AG10803 (cell line): ENCODE data around the gene RHOJ.
"Not testable (repeated sequence)": the region's sequence is repeated elsewhere in the genome, so short reads cannot be mapped to it uniquely, and the experiment has no call there.

Experiments
- DNase-seq: peaks from one replicate; pipeline ENCODE4 v3.0.0; 2010; ENCODE audit warnings: low read depth
- H3K4me3 ChIP-seq: 2 replicates; pipeline ENCODE4 v1.5.1; 2011; ENCODE audit warnings: mild to moderate bottlenecking, low read length, control low read depth
- TF ChIP-seq, protein P1 (sequence below): conservative IDR thresholded peaks from 2 replicates; pipeline ENCODE4 v1.5.1; 2011; ENCODE audit warnings: mild to moderate bottlenecking, low read length, control low read depth, inconsistent platforms

Gene RHOJ

DNA sequence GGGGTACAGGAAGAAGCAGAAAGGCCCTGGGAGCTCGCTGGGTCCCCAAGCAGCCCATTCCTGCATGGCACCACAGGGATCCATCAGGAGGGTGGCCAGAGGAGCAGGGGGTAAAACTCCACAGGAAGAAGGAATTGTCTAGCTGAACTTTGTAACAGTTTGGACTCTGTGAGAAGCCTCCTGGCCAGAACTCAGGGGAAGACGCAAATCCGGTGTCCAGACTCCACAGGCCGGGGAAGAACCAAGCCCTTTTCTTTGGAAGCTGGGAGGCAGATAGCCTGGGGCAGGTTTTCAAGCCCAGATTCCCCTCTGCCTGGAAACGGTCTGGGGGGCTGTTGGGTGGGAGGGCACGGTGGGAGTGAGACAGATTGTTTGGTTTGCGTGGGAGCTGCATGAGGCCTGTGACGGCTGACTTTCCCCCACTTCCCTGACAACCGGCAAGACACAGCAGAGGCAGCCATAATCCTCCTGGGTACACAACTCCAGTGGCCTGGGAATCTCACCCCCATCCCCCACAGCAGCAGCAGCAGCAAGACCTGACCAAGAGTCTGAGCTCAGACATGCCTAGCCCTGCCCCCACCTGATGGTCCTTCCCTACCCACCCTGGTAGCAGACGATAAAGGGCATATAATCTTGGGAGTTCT, 97.8 kb downstream of the RHOJ start:
- TF ChIP-seq, protein P1, sequence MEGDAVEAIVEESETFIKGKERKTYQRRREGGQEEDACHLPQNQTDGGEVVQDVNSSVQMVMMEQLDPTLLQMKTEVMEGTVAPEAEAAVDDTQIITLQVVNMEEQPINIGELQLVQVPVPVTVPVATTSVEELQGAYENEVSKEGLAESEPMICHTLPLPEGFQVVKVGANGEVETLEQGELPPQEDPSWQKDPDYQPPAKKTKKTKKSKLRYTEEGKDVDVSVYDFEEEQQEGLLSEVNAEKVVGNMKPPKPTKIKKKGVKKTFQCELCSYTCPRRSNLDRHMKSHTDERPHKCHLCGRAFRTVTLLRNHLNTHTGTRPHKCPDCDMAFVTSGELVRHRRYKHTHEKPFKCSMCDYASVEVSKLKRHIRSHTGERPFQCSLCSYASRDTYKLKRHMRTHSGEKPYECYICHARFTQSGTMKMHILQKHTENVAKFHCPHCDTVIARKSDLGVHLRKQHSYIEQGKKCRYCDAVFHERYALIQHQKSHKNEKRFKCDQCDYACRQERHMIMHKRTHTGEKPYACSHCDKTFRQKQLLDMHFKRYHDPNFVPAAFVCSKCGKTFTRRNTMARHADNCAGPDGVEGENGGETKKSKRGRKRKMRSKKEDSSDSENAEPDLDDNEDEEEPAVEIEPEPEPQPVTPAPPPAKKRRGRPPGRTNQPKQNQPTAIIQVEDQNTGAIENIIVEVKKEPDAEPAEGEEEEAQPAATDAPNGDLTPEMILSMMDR: no peak
- no peak overlapping the region for H3K4me3 ChIP-seq
- DNase-seq: no peak

DNA sequence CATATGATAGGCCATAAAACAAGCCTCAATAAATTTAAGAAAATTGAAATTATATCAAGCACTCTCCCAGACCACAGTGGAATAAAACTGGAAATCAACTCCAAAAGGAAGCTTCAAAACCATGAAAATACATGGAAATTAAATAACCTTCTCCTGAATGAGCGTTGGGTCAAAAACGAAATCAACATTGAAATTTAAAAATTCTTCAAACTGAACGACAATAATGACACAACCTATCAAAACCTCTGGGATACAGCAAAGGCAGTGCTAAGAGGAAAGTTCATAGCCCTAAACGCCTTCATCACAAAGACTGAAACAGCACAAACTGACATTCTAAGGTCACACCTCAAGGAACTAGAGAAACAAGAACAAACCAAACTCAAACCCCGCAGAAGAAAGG, 100.2 kb downstream of the RHOJ start:
- H3K4me3 ChIP-seq, DNase-seq: not testable (repeated sequence)

DNA sequence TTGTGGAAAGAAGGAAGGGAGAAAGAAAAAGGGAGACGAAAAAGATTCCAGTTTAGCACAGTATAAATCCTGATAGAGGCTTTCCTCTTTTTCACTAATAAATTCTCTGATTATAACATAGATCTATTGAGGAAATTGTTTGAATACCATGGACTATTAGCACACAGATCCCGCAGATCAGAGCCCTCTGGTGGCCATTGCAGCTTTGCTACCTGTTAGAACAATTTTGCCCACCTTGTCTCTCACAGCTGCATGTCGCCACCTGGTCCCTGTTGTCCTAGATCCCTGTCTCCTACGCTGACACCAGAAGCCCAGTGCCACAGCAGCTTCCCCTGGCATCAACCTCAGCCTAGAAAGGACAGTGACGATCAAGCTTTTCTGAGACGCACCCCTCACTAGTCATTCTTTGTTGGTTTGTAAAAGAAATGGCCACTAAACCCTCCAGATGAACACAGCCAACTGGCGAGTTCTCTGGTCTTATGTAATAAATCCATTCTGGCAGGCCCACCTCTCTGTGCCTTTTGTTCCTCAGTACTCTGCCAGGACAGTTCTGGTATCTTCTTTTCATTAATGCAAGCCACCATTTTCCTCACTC, 104.6 kb downstream of the RHOJ start:
- TF ChIP-seq, protein P1: peak; percentile 60
- H3K4me3 ChIP-seq: no peak overlapping the region
- DNase-seq: peak; percentile 8

DNA sequence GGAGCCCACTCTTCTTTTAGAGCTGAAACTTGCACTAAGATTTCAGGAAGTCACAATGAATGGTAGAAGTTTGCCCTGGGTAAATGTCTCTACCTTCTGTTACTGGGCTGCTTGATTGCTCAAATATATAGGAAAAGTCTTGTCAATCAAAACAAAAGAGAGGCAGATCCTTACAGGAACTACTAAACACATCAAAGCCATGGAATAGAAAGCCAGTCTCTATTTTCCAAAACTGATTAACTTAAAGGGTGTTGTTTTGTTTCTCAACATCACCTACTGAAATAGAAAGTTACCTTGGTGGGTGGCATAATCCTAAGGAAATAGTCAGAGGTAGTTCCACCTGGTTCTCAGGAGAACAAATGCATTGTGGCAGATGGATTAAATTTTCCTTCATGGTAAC, 114.6 kb downstream of the RHOJ start, which contains the start of gene GPHB5:
Gene GPHB5 (minus strand): TSS at position 101 of the 400 bp plus-strand sequence. CDS start 1,086 bp downstream, outside the sequence.
- H3K4me3 ChIP-seq: no peak within 1 kb of the TSS
- TF ChIP-seq, protein P1: no peak
- no peak for DNase-seq

DNA sequence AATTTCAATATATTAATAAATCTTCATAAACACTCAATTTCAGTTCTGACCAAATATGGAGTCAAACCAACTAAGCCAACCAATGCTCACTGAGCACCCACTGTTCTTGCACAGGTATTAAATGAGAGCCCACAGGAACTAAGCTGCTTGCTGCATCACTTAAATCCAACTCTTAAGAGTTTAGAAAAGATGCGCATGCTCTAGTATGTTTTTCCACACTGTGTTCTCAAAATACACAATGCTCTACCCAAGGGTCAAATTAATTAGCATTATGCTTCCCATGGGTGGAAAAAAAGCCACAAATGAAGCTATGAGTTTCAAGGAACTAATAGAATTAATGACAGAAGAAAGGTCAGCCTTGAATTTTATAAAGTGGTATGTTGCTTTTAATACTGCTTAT, 118.2 kb downstream of the RHOJ start:
- no peak for DNase-seq
- no peak overlapping the region for H3K4me3 ChIP-seq
- TF ChIP-seq, protein P1: no peak

DNA sequence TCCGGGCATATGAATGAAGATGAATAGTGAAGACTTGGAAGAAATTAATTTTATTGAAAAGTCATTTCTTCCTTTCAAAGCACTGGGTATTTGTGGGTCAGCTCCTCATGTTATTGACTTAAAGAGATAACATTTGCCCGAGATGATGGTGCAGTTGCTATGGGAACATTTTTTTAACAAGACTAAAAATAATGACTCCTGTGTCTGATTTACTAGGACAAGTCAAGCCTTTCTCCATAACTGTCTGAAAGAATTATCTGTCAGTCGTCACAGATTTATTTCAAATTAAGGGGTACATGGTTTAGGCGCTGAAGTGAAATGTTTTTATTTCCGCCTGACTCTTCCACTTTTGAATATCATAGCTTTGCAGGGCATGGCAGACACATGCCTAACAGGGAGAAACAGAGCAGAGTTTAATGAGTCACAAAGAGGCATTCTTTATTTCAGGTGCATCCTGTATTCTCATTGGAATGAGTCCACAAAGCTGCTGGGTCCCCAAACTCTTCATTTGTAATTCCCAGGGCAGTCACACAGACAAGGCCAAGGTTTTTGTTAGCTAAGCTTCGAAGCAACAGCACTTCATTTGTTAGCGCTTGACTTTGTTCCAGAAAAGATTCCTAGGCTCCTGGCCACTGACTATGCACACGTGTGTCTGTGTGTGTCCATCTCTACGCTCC, 118.8 kb downstream of the RHOJ start:
- no peak for DNase-seq
- TF ChIP-seq, protein P1: no peak
- no peak overlapping the region for H3K4me3 ChIP-seq

DNA sequence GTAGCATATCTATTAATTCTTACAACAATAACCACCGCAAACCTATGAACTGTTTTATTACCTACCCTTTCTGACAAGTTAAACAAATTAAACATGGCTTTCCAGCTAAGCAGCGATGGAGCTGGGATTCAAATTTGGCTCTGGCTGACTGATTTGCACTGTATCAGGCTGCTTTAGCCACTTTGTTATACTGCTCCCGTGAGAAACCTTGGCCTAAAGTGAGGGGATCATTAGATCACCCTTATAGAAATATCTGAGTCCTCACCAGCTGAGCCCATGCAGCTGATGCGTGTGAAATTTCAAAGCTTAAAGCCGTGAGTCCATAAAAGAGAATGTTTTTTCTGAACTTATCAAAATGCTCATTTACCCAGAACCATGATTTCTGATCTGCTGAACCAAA, 122.6 kb downstream of the RHOJ start:
- H3K4me3 ChIP-seq: no peak overlapping the region
- no peak for DNase-seq
- TF ChIP-seq, protein P1: no peak
